Gastroesophageal sphincter (tissue), 3 donors: ENCODE data around the gene PDE11A.

ENCODE experiments used
- POLR2A ChIP-seq, 2 donors: fragments of 450-650 bp; IDR thresholded peaks; one replicate each; pipeline ENCODE4 v1.6.1; 2017; ENCODE audit warnings: antibody characterized with exemption in 2 of 2, mild to moderate bottlenecking in 2 of 2, moderate library complexity in 1 of 2
- TF ChIP-seq, protein P1 (sequence below), 4 experiments: fragments of 200-600 bp in 2 of 4; fragments of 450-650 bp in 2 of 4; sonication (generic) in 1 of 4; IDR thresholded peaks; one replicate each; pipeline ENCODE4 v1.5.1; 2017 to 2019; ENCODE audit warnings: antibody characterized with exemption in 4 of 4, mild to moderate bottlenecking in 2 of 4, moderate library complexity in 2 of 4

DNA sequence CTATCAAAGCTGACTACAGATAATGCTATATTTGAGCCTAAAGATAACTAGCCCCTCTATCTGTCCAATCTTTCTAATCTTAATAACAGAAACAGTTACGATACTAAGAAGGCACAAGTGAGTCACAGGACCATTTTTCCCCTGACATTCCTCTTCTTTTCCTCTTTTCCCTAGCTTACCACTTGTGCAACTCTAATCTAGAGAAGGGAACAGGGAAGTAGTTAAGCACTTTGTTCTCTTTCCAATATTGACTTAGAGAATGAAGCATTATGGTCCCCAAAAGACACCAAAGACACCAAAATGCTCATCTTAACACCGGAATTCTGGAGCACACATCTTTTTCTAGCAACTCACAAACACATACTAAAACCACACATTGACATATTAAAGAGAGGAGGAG lies 1.8 kb downstream of the PDE11A start:
- TF ChIP-seq, protein P1, sequence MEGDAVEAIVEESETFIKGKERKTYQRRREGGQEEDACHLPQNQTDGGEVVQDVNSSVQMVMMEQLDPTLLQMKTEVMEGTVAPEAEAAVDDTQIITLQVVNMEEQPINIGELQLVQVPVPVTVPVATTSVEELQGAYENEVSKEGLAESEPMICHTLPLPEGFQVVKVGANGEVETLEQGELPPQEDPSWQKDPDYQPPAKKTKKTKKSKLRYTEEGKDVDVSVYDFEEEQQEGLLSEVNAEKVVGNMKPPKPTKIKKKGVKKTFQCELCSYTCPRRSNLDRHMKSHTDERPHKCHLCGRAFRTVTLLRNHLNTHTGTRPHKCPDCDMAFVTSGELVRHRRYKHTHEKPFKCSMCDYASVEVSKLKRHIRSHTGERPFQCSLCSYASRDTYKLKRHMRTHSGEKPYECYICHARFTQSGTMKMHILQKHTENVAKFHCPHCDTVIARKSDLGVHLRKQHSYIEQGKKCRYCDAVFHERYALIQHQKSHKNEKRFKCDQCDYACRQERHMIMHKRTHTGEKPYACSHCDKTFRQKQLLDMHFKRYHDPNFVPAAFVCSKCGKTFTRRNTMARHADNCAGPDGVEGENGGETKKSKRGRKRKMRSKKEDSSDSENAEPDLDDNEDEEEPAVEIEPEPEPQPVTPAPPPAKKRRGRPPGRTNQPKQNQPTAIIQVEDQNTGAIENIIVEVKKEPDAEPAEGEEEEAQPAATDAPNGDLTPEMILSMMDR (IDR thresholded peaks at IDR 0.05) = no peak
- no peak for TF ChIP-seq POLR2A (IDR thresholded peaks at IDR 0.05)
